ENCODE data around the gene DCN.
A peak's percentile ranks its signal among the peaks of the same experiment; 100 is the strongest.

Gene DCN

GRCh38 chr12:91098941-91099340, 83.7 kb downstream of the DCN start:
- no peak for DNase-seq

- DNase-seq: peak in 1 of 2 experiments; percentile 25
Measured at GRCh38 chr12:91098461-91098860, 84.2 kb downstream of the DCN start.

GRCh38 chr12:91094957-91095356, 87.7 kb downstream of the DCN start:
- DNase-seq: no peak

- DNase-seq: no peak
Measured at GRCh38 chr12:91094032-91094662, 88.5 kb downstream of the DCN start.

- DNase-seq: no peak
Measured at GRCh38 chr12:91093341-91093740, 89.3 kb downstream of the DCN start.

- no peak for DNase-seq
Measured at GRCh38 chr12:91091916-91092715, 90.5 kb downstream of the DCN start.

Measured in Kasumi-1 (cell line).